Prostate gland (tissue), 2 donors: Measurements from ENCODE around the gene TMOD4. TPM values are rescaled to one million over a fixed set of nuclear protein-coding genes. Genes with fewer than 3 reads are reported as not detected.

Experiments
- DNase-seq: peaks from one replicate; pipeline ENCODE4 v3.0.0-alpha.2; 2019; ENCODE audit warnings: low spot score
- H3K27ac ChIP-seq, 2 donors: fragments of 200-600 bp; sonication (generic); 2 replicates each; pipeline ENCODE4 v1.5.1; 2017 to 2019
- H3K27me3 ChIP-seq: fragments of 200-600 bp; sonication (generic); replicated peaks from 2 replicates; pipeline ENCODE4 v1.5.1; 2019; ENCODE audit not compliant: insufficient read depth
- H3K36me3 ChIP-seq, 2 donors: fragments of 200-600 bp; sonication (generic); 1 replicate in 1 of 2; 2 replicates in 1 of 2; pipeline versions ENCODE4 v1.5.1 to v1.8.1; 2017 to 2019
- H3K4me1 ChIP-seq: fragments of 200-600 bp; sonication (generic); replicated peaks from 2 replicates; pipeline ENCODE4 v1.5.1; 2019
- H3K4me3 ChIP-seq, 2 donors: fragments of 200-600 bp; sonication (generic); 2 replicates each; pipeline ENCODE4 v1.5.1; 2017 to 2019
- H3K9me3 ChIP-seq: fragments of 200-600 bp; sonication (generic); 2 replicates; pipeline ENCODE4 v1.5.1; 2017
- CTCF ChIP-seq, 4 experiments: fragments of 200-600 bp in 2 of 4; fragments of 450-650 bp in 2 of 4; sonication (generic) in 2 of 4; IDR thresholded peaks; 1 replicate in 3 of 4; 2 replicates in 1 of 4; pipeline ENCODE4 v1.5.1; 2016 to 2019; ENCODE audit warnings: antibody characterized with exemption in 4 of 4, mild to moderate bottlenecking in 2 of 4, moderate library complexity in 2 of 4
- POLR2A ChIP-seq: fragments of 450-650 bp; IDR thresholded peaks from one replicate; pipeline ENCODE4 v1.6.1; 2016; ENCODE audit warnings: antibody characterized with exemption, mild to moderate bottlenecking
- POLR2AphosphoS5 ChIP-seq: sonication (generic); formaldehyde crosslinking; IDR thresholded peaks from one replicate; pipeline ENCODE4 v1.6.1; 2017; ENCODE audit warnings: antibody characterized with exemption
- WGBS: methylation state at CpG from one replicate; pipeline ENCODE4 v1.1.5; 2018; 5-methylcytosine and 5-hydroxymethylcytosine counted together
- intact Hi-C: fragments of 100-400 bp; cut with DNase I; formaldehyde crosslinking; loops from one replicate; pipeline ENCODE4 v1.14.2; 2022
- total RNA-seq, 2 donors: library from RNA; depleted of rRNA; stranded (reverse); fragments of >200 nt; gene quantifications; one replicate each; pipeline ENCODE4 v1.1.0, GENCODE V29; 2016

Gene TMOD4
- total RNA-seq, 2 donors from 2014 or later, result 1.7 TPM; not detected in 1

- Histone ChIP-seq H3K27me3 (no peaks in the 10 kb centered on the region), H3K4me3 (no peak overlapping the region), H3K9me3 (no peaks in the 10 kb centered on the region), H3K36me3 (no peaks in the 10 kb centered on the region), H3K27ac (no peak overlapping the region), H3K4me1 (no peaks in the 10 kb centered on the region)
- 82% methylated on average over 12 of the region's 12 CpGs for WGBS
- TF ChIP-seq POLR2AphosphoS5, result no peak
- TF ChIP-seq POLR2A, result no peak
- TF ChIP-seq CTCF (IDR thresholded peaks at IDR 0.05), result no peak
- intact Hi-C loops, result no loop called here
- DNase-seq, result no peak
These were observed 40.1 kb downstream of the TMOD4 start for GRCh38 chr1:151135433-151136385.

- intact Hi-C loops, result no loop called here
- Histone ChIP-seq H3K9me3 (no peaks in the 10 kb centered on the region), H3K4me3 (no peak overlapping the region), H3K4me1 (no peaks in the 10 kb centered on the region), H3K27ac (no peak overlapping the region), H3K27me3 (no peaks in the 10 kb centered on the region), H3K36me3 (no peaks in the 10 kb centered on the region)
- TF ChIP-seq CTCF (IDR thresholded peaks at IDR 0.05) (no peak), POLR2AphosphoS5 (no peak), POLR2A (no peak)
- 94% methylated on average over 7 of the region's 7 CpGs for WGBS
- DNase-seq, result no peak
These were observed 40.8 kb downstream of the TMOD4 start for GRCh38 chr1:151134991-151135390.

- no peaks in the 10 kb centered on the region for H3K36me3 ChIP-seq
- H3K4me3 ChIP-seq, result no peak overlapping the region
- no peak for TF ChIP-seq POLR2A
- TF ChIP-seq POLR2AphosphoS5, result no peak
- no peak for TF ChIP-seq CTCF (IDR thresholded peaks at IDR 0.05)
- 81% methylated on average over 3 of the region's 3 CpGs for WGBS
- H3K4me1 ChIP-seq, result no peaks in the 10 kb centered on the region
- DNase-seq, result no peak
- intact Hi-C loops, result no loop called here
- no peaks in the 10 kb centered on the region for H3K9me3 ChIP-seq
- no peak overlapping the region for H3K27ac ChIP-seq
- no peaks in the 10 kb centered on the region for H3K27me3 ChIP-seq
These were observed 41.4 kb downstream of the TMOD4 start for GRCh38 chr1:151134396-151134795.

- H3K4me1 ChIP-seq, result no peaks in the 10 kb centered on the region
- H3K27me3 ChIP-seq, result no peaks in the 10 kb centered on the region
- no peak overlapping the region for H3K27ac ChIP-seq
- WGBS, result 81% methylated on average over 48 of the region's 65 CpGs
- intact Hi-C loops, result no loop called here
- H3K9me3 ChIP-seq, result no peaks in the 10 kb centered on the region
- H3K36me3 ChIP-seq, result no peaks in the 10 kb centered on the region
- H3K4me3 ChIP-seq, result no peak overlapping the region
- TF ChIP-seq POLR2AphosphoS5, result no peak
- TF ChIP-seq POLR2A, result no peak
- no peak for TF ChIP-seq CTCF (IDR thresholded peaks at IDR 0.05)
- no peak for DNase-seq
These were observed 42.6 kb downstream of the TMOD4 start for GRCh38 chr1:151133018-151133806.
